HG02943 (cell line): ENCODE data around the gene NSUN7.

ENCODE experiments used
- ATAC-seq: cut with Tn5 transposase; IDR thresholded peaks from one replicate; pipeline ENCODE4 v1.9.1; 2021; ENCODE audit warnings: mild to moderate bottlenecking, low read depth, moderate library complexity; ENCODE audit not compliant: unreplicated experiment

NSUN7 gene

GRCh38 chr4:40733752-40734151 is 16.0 kb upstream of the NSUN7 start:
- no peak for ATAC-seq

GRCh38 chr4:40734497-40734896 is 15.3 kb upstream of the NSUN7 start:
- no peak for ATAC-seq

- no peak for ATAC-seq
Measured at GRCh38 chr4:40736910-40737309, 12.8 kb upstream of the NSUN7 start.

GRCh38 chr4:40737879-40738278 is 11.9 kb upstream of the NSUN7 start:
- no peak for ATAC-seq

GRCh38 chr4:40739347-40739746 is 10.4 kb upstream of the NSUN7 start:
- no peak for ATAC-seq

- ATAC-seq, result no peak
Measured at GRCh38 chr4:40744218-40744617, 5.5 kb upstream of the NSUN7 start.

- no peak for ATAC-seq
Measured at GRCh38 chr4:40745285-40745984, 4.3 kb upstream of the NSUN7 start.

- ATAC-seq, result no peak
Measured at GRCh38 chr4:40747207-40747835, 2.4 kb upstream of the NSUN7 start.

- ATAC-seq, result no peak
Measured at GRCh38 chr4:40750461-40751258, 905 bp downstream of the NSUN7 start.

GRCh38 chr4:40755616-40756015 is 5.9 kb downstream of the NSUN7 start:
- no peak for ATAC-seq

GRCh38 chr4:40763228-40763716 is 13.5 kb downstream of the NSUN7 start:
- peak; percentile 99 for ATAC-seq

- no peak for ATAC-seq
Measured at GRCh38 chr4:40769266-40769665, 19.5 kb downstream of the NSUN7 start.

GRCh38 chr4:40778090-40778489 is 28.3 kb downstream of the NSUN7 start:
- ATAC-seq, result no peak

GRCh38 chr4:40782876-40783275 is 33.1 kb downstream of the NSUN7 start:
- ATAC-seq, result no peak

GRCh38 chr4:40785727-40786126 is 36.0 kb downstream of the NSUN7 start:
- ATAC-seq, result no peak

GRCh38 chr4:40788331-40788730 is 38.6 kb downstream of the NSUN7 start:
- ATAC-seq, result no peak

- no peak for ATAC-seq
Measured at GRCh38 chr4:40789031-40789430, 39.3 kb downstream of the NSUN7 start.

GRCh38 chr4:40789771-40790170 is 40.0 kb downstream of the NSUN7 start:
- ATAC-seq, result no peak

- ATAC-seq, result peak; percentile 81
Measured at GRCh38 chr4:40800064-40800463, 50.3 kb downstream of the NSUN7 start.

GRCh38 chr4:40804598-40804997 is 54.8 kb downstream of the NSUN7 start:
- ATAC-seq, result no peak

GRCh38 chr4:40808926-40809457 is 59.2 kb downstream of the NSUN7 start:
- no peak for ATAC-seq
